Muscle of leg (tissue), 11 donors: ENCODE measurements around the gene HMGCR. TPM values are rescaled to one million over a fixed set of nuclear protein-coding genes. Genes with fewer than 3 reads are reported as not detected.
"Not testable (repeated sequence)": the region's sequence is repeated elsewhere in the genome, so short reads cannot be mapped to it uniquely, and the experiment has no call there.

ENCODE experiments used
- DNase-seq: peaks from one replicate; pipeline ENCODE4 v3.0.0; 2013
- H3K27ac ChIP-seq: one replicate; pipeline ENCODE4 v1.5.1; 2013; ENCODE audit warnings: mild to moderate bottlenecking, low read length, control low read depth
- H3K27me3 ChIP-seq: one replicate; pipeline ENCODE4 v1.6.1; 2013; ENCODE audit warnings: low read length; ENCODE audit not compliant: control insufficient read depth, insufficient read depth
- H3K36me3 ChIP-seq: one replicate; pipeline ENCODE4 v1.6.1; 2013; ENCODE audit warnings: low read length; ENCODE audit not compliant: control insufficient read depth, insufficient read depth
- H3K4me1 ChIP-seq: one replicate; pipeline ENCODE4 v1.6.1; 2013; ENCODE audit warnings: low read length; ENCODE audit not compliant: control insufficient read depth, insufficient read depth
- H3K4me3 ChIP-seq: one replicate; pipeline ENCODE4 v1.5.1; 2013; ENCODE audit warnings: low read length, control low read depth
- H3K9me3 ChIP-seq: replicated peaks from 2 replicates; pipeline ENCODE4 v1.6.1; 2013; ENCODE audit warnings: low read depth, low read length; ENCODE audit not compliant: control insufficient read depth
- WGBS: methylation state at CpG from one replicate; pipeline ENCODE4 v1.1.5; 2013; ENCODE audit warnings: missing lambda C conversion rate; ENCODE audit not compliant: insufficient coverage; 5-methylcytosine and 5-hydroxymethylcytosine counted together
- polyA plus RNA-seq, 8 donors: library from polyadenylated mRNA; unstranded; fragments of 120-200 nt; gene quantifications; one replicate each; pipeline versions ENCODE4 v1.2.1 to v1.2.3, GENCODE V29; 2013; ENCODE audit warnings: inconsistent platforms in 1 of 8, low replicate concordance in 1 of 8; ENCODE audit not compliant: insufficient read length in 8 of 8, insufficient read depth in 1 of 8
- total RNA-seq: library from RNA; stranded (reverse); fragments of 120-200 nt; gene quantifications from one replicate; pipeline ENCODE4 v1.2.4, GENCODE V29; 2013

HMGCR gene
- total and polyA plus RNA-seq, 9 donors, result 14.0 to 37.8 (median 31.8) TPM

DNA sequence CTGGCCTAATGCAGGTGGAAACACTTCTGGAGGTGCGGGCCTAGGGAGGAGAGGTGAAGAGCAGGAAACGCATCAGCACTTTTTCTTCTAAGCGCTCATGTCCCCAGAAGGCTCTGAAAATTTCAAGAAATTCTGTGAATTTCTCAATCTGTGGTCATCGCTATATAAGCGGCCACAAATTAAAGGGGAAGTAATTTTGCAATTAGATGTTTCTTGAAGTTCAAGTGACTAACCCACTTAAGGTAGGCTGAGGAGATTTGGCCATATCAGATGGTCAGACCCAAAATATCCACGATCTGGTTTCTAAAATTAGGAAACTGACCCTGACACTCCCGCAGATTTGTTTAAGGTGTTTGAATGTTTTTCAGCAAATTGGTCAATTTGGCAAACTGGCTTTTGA lies 16.6 kb upstream of the HMGCR start:
- H3K27ac ChIP-seq, result no peak overlapping the region
- H3K4me3 ChIP-seq, result no peak overlapping the region
- no peaks in the 10 kb centered on the region for H3K36me3 ChIP-seq
- no peaks in the 10 kb centered on the region for H3K4me1 ChIP-seq
- DNase-seq, result peak; percentile 3
- peaks cover 3% of the 10 kb centered on the region for H3K27me3 ChIP-seq
- 92% methylated on average over 7 of the region's 7 CpGs for WGBS
- no peaks in the 10 kb centered on the region for H3K9me3 ChIP-seq

DNA sequence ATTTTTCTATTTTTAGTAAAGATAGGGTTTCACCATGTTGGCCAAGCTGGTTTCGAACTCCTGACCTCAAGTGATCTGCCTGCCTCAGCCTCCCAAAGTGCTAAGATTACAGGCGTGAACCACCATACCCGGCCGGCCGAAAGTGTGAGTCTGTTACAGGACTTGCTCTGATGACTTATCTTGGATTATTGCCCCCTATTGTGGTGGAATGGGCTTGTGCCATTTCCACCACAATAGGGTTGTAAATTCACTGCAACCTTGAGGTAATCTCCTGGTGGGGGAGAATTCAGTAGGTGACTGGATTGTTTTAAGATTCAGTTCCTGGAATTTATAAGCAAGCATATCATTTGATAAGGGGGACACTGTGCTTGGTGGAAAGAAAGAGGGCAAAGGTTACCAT lies 15.0 kb upstream of the HMGCR start:
- no peak overlapping the region for H3K27ac ChIP-seq
- no peaks in the 10 kb centered on the region for H3K36me3 ChIP-seq
- no peaks in the 10 kb centered on the region for H3K9me3 ChIP-seq
- H3K4me3 ChIP-seq, result no peak overlapping the region
- H3K27me3 ChIP-seq, result peaks cover 3% of the 10 kb centered on the region
- no peak for DNase-seq
- 57% methylated on average over 1 of the region's 5 CpGs for WGBS
- H3K4me1 ChIP-seq, result no peaks in the 10 kb centered on the region

DNA sequence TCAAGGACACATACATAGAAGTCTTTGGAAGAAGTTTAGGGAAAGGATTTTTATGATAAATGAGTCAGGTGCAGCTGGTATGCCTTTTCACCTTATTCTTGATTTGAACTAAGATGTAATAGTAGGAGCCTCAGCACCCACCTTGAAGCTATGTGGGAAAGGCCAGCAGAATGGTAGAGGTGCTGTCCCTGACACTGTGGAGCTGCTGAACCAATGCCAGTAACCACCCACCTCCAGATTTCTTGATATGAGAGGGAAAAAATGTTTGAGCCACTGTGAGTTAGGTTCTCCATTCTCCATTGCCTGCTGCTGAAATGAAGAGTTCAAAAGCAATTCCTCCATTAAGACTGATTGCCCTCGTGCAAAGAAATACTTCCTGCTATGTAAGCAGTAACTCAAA lies 12.2 kb upstream of the HMGCR start:
- Histone ChIP-seq H3K27me3 (peaks cover 3% of the 10 kb centered on the region), H3K4me3 (no peak overlapping the region), H3K9me3 (no peaks in the 10 kb centered on the region), H3K36me3 (no peaks in the 10 kb centered on the region), H3K4me1 (no peaks in the 10 kb centered on the region), H3K27ac (no peak overlapping the region)
- no peak for DNase-seq
- 71% methylated on average over 1 of the region's 1 CpG for WGBS

DNA sequence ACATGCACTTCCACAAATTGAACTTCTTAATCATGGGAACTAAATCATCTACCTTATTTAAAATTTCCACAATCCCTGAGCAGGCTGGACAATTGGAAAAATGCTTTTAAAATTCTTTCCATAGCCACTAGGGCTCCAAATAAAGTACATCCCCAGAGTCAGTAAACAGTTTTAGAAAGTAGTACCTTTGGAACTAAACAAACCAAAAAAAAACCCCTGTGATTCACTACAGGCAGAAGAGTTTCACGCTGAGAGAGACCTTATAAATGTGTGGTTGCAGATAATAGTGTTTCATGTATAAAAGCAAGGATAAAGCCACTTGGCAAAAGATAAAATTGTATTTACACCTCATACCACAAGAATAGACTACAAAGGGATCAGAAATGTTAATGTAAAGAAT lies 11.8 kb upstream of the HMGCR start:
- Histone ChIP-seq H3K36me3 (no peaks in the 10 kb centered on the region), H3K27ac (no peak overlapping the region), H3K27me3 (peaks cover 3% of the 10 kb centered on the region), H3K4me3 (no peak overlapping the region), H3K9me3 (no peaks in the 10 kb centered on the region), H3K4me1 (no peaks in the 10 kb centered on the region)
- no peak for DNase-seq
- no CpG with 5 or more reads among the region's 1 CpG for WGBS

DNA sequence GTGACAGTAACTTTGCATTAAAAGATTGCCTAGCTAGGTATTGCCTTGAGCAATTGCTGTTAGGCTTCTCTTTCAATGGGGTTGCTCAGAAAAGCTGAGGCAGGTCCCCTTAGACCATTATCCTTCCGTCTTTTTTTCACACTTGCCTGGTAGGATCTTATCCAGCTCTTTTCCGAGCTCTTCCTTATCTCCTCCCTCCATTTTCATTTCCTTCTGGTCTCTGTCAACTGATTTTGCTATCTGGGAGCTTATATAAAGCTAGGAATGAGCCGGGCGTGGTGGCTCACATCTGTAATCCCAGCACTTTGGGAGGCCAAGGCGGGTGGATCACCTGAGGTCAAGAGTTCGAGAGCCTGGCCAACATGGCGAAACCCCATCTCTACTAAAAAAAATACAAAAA lies 6.6 kb upstream of the HMGCR start:
- Histone ChIP-seq H3K27me3 (no peaks in the 10 kb centered on the region), H3K4me3 (no peak overlapping the region), H3K9me3 (no peaks in the 10 kb centered on the region), H3K27ac (no peak overlapping the region), H3K36me3 (no peaks in the 10 kb centered on the region), H3K4me1 (no peaks in the 10 kb centered on the region)
- DNase-seq, result no peak
- WGBS, result 84% methylated on average over 3 of the region's 7 CpGs

DNA sequence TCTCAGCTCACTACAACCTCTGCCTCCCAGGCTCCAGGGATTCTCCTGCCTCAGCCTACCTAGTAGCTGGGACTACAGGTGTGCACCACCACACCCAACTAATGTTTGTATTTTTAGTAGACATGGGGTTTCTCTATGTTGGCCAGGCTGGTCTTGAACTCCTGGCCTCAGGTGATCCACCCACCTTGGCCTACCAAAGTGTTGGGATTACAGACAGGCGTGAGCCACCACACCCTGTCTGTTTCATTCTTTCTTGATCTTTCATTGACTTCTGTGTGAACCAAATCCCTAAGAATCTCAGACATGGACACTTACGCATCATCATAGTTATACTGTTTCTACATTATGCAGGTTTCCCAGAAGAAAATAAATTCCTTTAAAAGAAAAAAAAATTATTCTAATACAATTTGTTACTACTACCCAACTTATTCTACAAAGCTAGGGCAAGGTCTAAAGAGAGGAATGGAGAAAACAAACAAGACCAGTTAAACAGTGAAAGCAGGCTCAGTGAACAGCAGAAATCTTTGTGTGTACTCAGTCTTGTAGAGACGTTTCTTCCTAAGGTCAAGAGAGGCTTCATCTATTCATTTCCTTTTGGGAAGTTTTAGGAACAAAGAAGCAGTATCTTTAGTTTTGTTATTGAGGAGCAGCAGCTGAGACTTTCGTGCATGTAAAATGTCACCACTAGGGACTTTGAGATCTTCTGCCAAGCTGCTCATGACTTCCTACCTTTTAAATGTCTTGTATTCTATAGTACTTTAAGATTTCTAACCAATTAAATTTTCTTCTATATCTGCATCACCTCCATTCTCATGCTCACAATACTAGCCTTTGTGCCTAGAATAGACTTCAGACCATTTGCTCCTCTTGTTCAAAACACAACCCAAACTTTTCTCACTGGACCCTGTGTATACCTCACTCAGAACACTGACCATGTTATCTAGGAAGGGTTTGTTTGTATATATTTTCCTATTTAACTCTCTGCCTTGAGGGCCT lies 5.6 kb upstream of the HMGCR start:
- no peak for DNase-seq
- Histone ChIP-seq H3K9me3 (no peaks in the 10 kb centered on the region), H3K27ac (no peak overlapping the region), H3K4me1 (peaks cover 3% of the 10 kb centered on the region), H3K4me3 (no peak overlapping the region), H3K36me3 (no peaks in the 10 kb centered on the region), H3K27me3 (no peaks in the 10 kb centered on the region)
- WGBS, result 33% methylated on average over 1 of the region's 4 CpGs

DNA sequence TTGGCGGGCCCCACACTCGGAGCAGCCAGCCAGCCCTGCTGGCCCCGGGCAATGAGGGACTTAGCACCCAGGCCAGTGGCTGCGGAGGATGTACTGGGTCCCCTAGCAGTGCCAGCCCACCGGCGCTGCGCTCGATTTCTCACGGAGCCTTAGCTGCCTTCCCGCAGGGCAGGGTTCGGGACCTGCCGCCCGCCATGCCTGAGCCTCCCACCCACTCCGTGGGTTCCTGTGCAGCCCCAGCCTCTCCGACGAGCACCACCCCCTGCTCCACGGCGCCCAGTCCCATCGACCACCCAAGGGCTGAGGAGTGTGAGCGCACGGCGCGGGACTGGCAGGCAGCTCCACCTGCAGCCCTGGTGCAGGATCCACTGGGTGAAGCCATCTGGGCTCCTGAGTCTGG lies 3.3 kb upstream of the HMGCR start:
- 94% methylated on average over 13 of the region's 23 CpGs for whole genome bisulfite sequencing
- H3K4me3 ChIP-seq, H3K27me3 ChIP-seq, H3K9me3 ChIP-seq, DNase-seq, H3K4me1 ChIP-seq, H3K27ac ChIP-seq, H3K36me3 ChIP-seq: not testable (repeated sequence)

DNA sequence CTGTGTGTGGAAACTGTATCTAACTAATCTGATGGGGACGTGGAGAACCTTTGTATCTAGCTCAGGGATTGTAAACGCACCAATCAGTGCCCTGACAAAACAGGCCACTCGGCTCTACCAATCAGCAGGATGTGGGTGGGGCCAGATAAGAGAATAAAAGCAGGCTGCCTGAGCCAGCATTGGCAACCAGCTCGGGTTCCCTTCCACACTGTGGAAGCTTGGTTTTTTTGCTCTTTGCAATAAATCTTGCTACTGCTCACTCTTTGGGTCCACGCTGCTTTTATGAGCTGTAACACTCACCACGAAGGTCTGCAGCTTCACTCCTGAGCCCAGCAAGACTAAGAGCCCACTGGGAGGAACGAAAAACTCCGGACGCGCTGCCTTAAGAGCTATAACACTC lies 2.6 kb upstream of the HMGCR start:
- H3K27ac ChIP-seq, H3K4me3 ChIP-seq, H3K4me1 ChIP-seq, H3K9me3 ChIP-seq, H3K36me3 ChIP-seq, DNase-seq, H3K27me3 ChIP-seq: not testable (repeated sequence)
- 86% methylated on average over 6 of the region's 10 CpGs for WGBS

DNA sequence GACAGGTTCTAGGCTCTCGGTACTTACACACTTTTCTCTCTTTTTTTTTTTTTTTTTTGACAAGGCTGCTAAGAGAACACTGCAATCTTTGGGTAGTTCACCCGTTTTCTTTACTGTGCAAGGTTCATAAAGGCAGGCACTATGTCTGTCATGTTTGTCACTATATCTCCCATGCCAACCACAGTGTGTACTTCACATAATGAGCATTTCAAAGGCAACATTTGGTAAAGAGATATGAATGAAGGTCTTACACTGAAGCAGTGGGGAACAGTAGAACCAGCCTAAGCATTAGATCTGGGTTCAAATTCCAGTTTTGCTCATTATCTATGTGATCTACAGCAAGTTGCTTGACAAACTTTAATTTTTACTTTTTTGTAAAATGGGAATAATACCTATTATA lies 1.5 kb upstream of the HMGCR start:
- no peak overlapping the region for H3K4me3 ChIP-seq
- peaks cover 3% of the 10 kb centered on the region for H3K4me1 ChIP-seq
- no CpG with 5 or more reads among the region's 2 CpGs for WGBS
- no peaks in the 10 kb centered on the region for H3K9me3 ChIP-seq
- no peak overlapping the region for H3K27ac ChIP-seq
- no peaks in the 10 kb centered on the region for H3K27me3 ChIP-seq
- no peak for DNase-seq
- H3K36me3 ChIP-seq, result no peaks in the 10 kb centered on the region

DNA sequence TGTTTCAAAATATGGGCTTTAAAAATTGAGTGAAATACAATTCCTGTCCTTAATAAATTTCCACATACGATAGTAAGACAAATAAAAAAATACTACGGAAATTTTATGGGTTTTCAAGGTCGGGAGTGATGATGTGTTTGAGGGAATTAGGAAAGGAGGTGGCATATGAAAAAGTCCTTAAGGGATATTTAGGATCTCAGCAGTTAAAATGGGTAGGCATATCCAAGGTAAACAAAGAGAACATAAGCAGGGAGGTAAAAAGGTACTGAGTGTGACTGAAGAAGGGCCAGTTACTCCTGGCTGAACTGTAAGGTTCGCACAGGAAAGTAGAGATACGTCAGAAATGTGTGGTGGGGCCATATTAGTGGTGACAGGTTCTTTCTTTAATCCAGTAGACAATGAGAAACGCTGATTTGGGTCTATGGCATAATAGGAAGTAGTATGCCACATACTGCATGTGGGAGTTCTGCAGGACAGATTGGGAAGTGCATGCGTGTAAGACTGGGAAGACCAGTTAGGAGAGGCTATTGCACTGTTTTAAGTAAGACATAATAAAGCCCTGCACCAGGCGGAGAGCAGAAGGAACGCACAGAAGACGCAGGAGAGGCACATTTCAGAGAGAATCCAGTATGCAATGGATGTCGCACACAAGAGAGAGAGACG lies 937 bp upstream of the HMGCR start:
- H3K27me3 ChIP-seq, result no peaks in the 10 kb centered on the region
- peak; percentile 76 for DNase-seq
- H3K27ac ChIP-seq, result peak overlapping the region; percentile 97
- H3K4me1 ChIP-seq, result peaks cover 3% of the 10 kb centered on the region
- no peaks in the 10 kb centered on the region for H3K9me3 ChIP-seq
- WGBS, result 2% methylated on average over 10 of the region's 12 CpGs
- H3K4me3 ChIP-seq, result peak overlapping the region; percentile 74
- H3K36me3 ChIP-seq, result no peaks in the 10 kb centered on the region
